GM12873 (cell line): ENCODE results near the gene SLC32A1.

Experiments used
- TF ChIP-seq, protein P1 (sequence below): IDR thresholded peaks from 2 replicates; pipeline ENCODE4 v1.5.1; 2012; ENCODE audit warnings: low read depth, mild to moderate bottlenecking, moderate library complexity, low read length, control low read depth; ENCODE audit not compliant: insufficient read depth; ENCODE audit errors: missing control alignments

Gene SLC32A1

DNA sequence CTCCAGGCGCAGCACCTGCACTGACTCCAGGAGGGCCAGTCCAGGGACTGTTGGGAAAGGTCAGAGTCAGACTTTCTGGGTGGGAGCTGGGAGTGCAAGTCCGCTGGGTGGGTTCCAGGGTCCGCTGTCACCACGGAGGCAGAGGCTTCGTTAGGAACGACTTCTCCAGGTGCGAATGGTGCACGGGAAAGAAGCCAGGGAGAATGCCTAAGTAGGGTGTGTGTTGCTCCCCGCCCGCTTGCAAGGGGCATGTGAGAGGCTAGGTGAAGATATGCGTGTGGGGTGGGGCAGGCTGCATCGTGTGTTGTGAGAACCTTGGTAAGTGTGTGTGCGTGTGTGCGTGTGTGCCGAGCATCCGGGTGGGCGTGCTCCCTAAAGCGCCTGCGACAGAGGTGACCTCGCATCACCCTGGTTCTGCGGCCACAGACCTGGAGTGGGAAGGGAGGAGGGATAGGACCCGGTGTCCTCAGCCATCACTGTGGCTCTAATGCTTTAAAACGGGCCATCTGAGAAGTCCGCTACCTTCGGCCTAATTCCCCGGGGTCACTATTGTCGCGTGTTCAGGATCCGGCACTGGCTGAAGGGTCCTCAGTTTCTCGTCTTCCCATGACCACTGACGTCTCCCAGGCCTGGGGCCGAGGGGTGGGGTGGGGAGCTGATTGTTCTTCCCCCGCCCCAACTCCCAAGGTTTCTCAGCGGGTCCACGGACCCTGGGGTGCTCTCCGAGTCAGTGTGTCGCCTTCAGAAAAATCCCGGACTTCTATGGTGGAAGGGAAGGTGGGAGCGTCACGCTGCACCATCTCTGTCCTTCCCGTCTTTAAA lies 6.1 kb downstream of the SLC32A1 start:
- TF ChIP-seq, protein P1, sequence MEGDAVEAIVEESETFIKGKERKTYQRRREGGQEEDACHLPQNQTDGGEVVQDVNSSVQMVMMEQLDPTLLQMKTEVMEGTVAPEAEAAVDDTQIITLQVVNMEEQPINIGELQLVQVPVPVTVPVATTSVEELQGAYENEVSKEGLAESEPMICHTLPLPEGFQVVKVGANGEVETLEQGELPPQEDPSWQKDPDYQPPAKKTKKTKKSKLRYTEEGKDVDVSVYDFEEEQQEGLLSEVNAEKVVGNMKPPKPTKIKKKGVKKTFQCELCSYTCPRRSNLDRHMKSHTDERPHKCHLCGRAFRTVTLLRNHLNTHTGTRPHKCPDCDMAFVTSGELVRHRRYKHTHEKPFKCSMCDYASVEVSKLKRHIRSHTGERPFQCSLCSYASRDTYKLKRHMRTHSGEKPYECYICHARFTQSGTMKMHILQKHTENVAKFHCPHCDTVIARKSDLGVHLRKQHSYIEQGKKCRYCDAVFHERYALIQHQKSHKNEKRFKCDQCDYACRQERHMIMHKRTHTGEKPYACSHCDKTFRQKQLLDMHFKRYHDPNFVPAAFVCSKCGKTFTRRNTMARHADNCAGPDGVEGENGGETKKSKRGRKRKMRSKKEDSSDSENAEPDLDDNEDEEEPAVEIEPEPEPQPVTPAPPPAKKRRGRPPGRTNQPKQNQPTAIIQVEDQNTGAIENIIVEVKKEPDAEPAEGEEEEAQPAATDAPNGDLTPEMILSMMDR = no peak

DNA sequence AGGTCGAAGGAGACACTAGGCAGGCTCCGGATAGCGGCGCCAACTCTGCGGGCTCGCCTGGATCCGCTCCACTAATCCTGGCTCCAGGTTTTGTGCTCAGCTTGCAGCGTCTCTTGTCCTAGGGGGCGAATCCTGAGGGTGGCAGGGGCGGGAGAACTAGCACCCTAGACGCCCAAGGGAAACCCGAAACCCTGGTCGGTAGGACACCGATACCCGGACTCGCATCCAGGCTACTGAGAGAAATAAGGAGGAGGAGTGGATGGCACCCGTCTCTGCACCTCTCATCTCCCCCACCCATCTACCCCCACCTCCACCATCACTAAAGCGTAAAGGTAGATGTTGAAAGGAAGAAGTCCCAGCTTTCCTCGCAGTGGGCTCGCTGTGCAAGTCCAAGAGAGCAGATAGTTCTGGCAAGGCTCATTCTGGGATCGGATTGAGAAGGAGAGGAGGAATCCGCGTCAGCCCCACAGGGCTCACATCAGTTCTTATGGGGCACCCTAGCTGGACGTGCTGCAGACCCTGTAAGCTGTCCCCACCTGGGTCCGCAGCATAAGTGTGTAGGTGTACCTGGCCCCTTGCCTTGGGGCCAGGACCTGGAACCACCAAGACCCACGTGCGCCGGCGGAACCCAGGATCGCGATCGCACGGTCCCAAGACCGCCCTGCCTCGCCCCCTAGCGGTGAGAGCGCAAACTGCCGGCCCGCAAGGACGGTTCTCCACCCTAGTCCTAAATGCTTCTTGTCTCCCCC lies 6.9 kb downstream of the SLC32A1 start:
- TF ChIP-seq, protein P1 = peak; percentile 99

DNA sequence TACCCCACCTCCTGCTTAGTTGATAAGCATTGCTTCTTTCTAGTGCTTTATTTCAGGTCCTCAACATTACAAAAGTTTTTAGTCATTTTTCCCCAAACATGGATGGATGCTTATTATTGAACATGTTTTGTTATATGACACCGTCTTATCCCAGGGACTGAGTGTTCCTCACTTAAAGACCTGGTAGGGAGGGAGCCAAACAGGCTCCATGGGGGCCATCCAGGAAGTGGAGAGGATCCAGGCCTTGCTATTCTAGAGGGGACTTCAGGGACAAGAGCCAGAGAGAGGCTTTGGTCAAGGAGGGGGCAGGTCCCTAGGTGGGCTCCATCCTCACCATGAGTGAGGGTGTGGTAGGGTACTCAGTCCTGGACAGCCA lies 7.4 kb downstream of the SLC32A1 start:
- TF ChIP-seq, protein P1 = no peak

DNA sequence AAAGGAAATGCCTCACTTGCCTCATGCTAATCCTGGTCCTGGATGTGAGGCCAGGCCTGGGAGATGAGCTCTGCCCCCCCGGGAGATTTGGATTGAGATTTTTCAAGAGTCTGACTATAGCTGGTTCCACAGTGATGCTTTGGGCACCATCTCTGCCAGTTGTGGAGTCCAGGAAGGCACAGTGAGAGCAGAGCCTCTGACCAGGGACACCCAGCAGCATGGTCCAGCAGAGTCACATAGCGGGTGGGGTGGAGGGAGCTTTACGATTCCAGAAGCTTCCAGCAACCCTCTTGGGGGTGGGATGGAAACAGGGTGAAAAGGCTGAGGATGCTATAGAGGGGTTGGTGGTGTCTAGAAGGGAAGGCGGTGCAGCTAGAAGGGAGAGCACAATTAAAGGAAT lies 8.7 kb downstream of the SLC32A1 start:
- TF ChIP-seq, protein P1 = no peak

DNA sequence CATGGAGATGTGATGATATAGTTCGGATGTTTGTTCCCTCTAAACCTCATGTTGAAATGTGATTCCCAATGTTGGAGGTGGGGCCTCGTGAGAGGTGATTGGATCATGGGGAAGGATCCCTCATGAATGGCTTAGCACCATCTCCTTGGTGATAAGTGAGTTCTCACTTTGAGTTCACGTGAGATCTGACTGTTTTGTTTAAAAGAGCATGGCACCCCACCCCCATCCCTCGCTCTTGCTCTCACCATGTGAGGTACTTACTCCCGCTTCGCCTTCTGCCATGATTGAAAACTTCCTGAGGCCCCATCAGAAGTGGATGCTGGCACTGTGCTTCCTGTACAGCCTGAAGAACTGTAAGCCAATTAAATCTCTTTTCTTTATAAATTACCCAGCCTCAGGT lies 10.9 kb downstream of the SLC32A1 start:
- TF ChIP-seq, protein P1 = no peak

DNA sequence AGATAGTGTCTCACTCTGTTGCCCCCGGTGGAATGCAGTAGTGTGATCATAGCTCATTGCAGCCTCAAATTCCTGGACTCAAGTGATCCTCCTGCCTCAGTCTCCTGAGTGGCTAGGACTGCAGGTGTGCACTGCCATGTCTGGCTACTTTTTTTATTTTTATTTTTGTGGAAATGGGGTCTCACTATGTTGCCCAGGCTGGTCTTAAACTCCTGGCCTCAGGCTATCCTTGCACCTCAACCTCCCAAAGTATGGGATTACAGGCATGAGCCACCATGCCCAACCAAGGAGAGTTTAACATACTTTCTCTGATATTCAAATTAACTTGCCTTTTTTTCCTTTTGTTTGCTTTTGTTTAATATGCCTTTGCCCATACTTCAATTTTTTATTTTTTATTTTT lies 13.6 kb downstream of the SLC32A1 start:
- TF ChIP-seq, protein P1 = no peak

DNA sequence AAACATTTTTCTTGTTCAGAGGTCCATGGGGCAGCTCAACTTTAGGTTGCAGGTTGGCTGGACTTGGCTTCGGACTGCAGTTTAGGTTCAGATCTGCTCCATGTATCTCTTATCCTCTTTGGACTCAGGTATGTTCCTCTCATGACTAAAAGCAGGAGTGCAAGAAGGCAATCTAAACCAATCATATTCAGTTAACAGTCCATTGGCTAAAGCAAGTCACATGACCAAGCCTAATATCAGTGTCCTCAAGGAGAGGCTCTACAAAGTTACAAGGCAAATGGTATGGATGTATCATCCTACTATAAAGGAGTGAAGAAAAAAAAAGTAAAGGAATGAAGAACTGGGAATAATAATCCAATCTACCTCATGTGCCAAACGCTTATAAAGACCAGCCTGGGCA lies 21.5 kb downstream of the SLC32A1 start:
- TF ChIP-seq, protein P1 = no peak
